ENCODE measurements around the gene GPC6.

DNA sequence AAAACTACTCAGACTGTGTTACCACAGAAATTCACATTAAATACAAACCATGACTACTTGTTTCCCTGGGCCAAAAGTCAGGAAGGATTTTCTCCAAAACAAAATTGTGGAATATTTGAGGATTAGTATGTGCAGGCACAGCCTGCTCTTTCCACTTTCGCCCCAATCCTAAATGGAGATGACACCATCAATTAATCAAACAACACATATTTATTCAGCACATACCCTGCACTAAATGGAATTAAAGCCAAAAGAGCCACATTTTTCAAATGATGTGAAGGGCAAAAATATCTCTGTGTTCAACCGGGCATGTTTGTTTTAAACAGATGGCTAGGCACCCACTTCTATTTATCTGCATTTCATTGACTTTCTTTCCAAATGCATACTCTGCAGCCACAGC, 729.8 kb downstream of the GPC6 start:
- TF ChIP-seq CTCF (IDR thresholded peaks at IDR 0.05) (no peak), POLR2A (IDR thresholded peaks at IDR 0.05) (no peak)
